Activated B cell treated with CpG ODN at 0.5 μM for 24 hours (primary cell): ENCODE measurements around the gene KCNMA1. TPM values are rescaled to one million over a fixed set of nuclear protein-coding genes. Genes with fewer than 3 reads are reported as not detected.

Experiments used
- ATAC-seq: fragments of 200-7000 bp; cut with Tn5 transposase; one replicate; pipeline ENCODE4 v1.10.0; 2021; ENCODE audit warnings: low read depth, mild to moderate bottlenecking, moderate library complexity
- CTCF ChIA-PET: fragments of 350-600 bp; sonication (Branson Sonifier 250); formaldehyde crosslinking; loops from one replicate; lab custom pipeline; 2021; ENCODE audit warnings: antibody characterized with exemption; lab: Charles Lee
- POLR2A ChIA-PET: fragments of 350-600 bp; sonication (Branson Sonifier 250); formaldehyde crosslinking; loops from one replicate; lab custom pipeline; 2021; ENCODE audit warnings: antibody characterized with exemption; lab: Charles Lee
- DNase-seq: peaks from one replicate; pipeline ENCODE4 v3.0.0; 2022
- H3K27ac Mint-ChIP-seq: one replicate; pipeline ENCODE4 v1.8.0; 2020; ENCODE audit warnings: mixed read lengths
- H3K27me3 Mint-ChIP-seq: one replicate; pipeline ENCODE4 v1.8.0; 2021; ENCODE audit warnings: mixed read lengths
- H3K36me3 Mint-ChIP-seq: one replicate; pipeline ENCODE4 v1.8.0; 2021; ENCODE audit warnings: low read depth, mixed read lengths
- H3K4me1 Mint-ChIP-seq: one replicate; pipeline ENCODE4 v1.8.0; 2021; ENCODE audit warnings: mixed read lengths
- H3K4me3 Mint-ChIP-seq: one replicate; pipeline ENCODE4 v1.8.0; 2020; ENCODE audit warnings: mild to moderate bottlenecking, mixed read lengths
- H3K9me3 Mint-ChIP-seq: one replicate; pipeline ENCODE4 v1.8.0; 2020; ENCODE audit warnings: mixed read lengths
- CTCF ChIP-seq: fragments of 200-600 bp; IDR thresholded peaks from one replicate; pipeline ENCODE4 v1.8.0; 2022; ENCODE audit warnings: antibody characterized with exemption, mild to moderate bottlenecking
- intact Hi-C: fragments of 100-400 bp; cut with micrococcal nuclease; formaldehyde crosslinking; loops from one replicate; pipeline ENCODE4 v1.15.1; 2024
- total RNA-seq: library from RNA; stranded (reverse); gene quantifications from 2 replicates; pipeline ENCODE4 v1.2.3, GENCODE V29; 2022

Gene KCNMA1
- total RNA-seq, 1 donor from 2014 or later, result 3.7 TPM

- Mint-ChIP-seq H3K27me3 (peaks cover 1% of the 10 kb centered on the region), H3K4me1 (no peaks in the 10 kb centered on the region), H3K9me3 (no peaks in the 10 kb centered on the region), H3K27ac (no peak overlapping the region), H3K4me3 (no peak overlapping the region), H3K36me3 (no peaks in the 10 kb centered on the region)
- CTCF ChIA-PET, result no interaction called here
- intact Hi-C loops, result no loop called here
- POLR2A ChIA-PET, result no interaction called here
- DNase-seq (no peak), ATAC-seq (no peak)
- TF ChIP-seq CTCF, result no peak
These were observed 506.4 kb downstream of the KCNMA1 start for GRCh38 chr10:77131214-77131613.

GRCh38 chr10:77127243-77127642 is 510.4 kb downstream of the KCNMA1 start:
- ATAC-seq (no peak), DNase-seq (no peak)
- no peak for TF ChIP-seq CTCF
- Mint-ChIP-seq H3K4me1 (no peaks in the 10 kb centered on the region), H3K4me3 (no peak overlapping the region), H3K9me3 (no peaks in the 10 kb centered on the region), H3K36me3 (no peaks in the 10 kb centered on the region), H3K27me3 (peaks cover 1% of the 10 kb centered on the region), H3K27ac (no peak overlapping the region)
- intact Hi-C loops, result no loop called here
- ChIA-PET POLR2A (no interaction called here), CTCF (interaction anchor here (1.5 kb wide), 1 partner anchor 17 kb away, joined by 5 read pairs; no protein-coding TSS in a partner anchor)

GRCh38 chr10:77125231-77125630 is 512.4 kb downstream of the KCNMA1 start:
- Mint-ChIP-seq H3K27me3 (no peaks in the 10 kb centered on the region), H3K36me3 (no peaks in the 10 kb centered on the region), H3K9me3 (no peaks in the 10 kb centered on the region), H3K4me1 (no peaks in the 10 kb centered on the region), H3K4me3 (no peak overlapping the region), H3K27ac (no peak overlapping the region)
- DNase-seq (no peak), ATAC-seq (no peak)
- intact Hi-C loops, result no loop called here
- POLR2A ChIA-PET, result no interaction called here
- TF ChIP-seq CTCF, result no peak
- CTCF ChIA-PET, result no interaction called here

- Mint-ChIP-seq H3K27me3 (no peaks in the 10 kb centered on the region), H3K4me1 (no peaks in the 10 kb centered on the region), H3K4me3 (no peak overlapping the region), H3K9me3 (no peaks in the 10 kb centered on the region), H3K27ac (no peak overlapping the region), H3K36me3 (no peaks in the 10 kb centered on the region)
- no peak for DNase-seq
- TF ChIP-seq CTCF, result no peak
- POLR2A ChIA-PET, result no interaction called here
- CTCF ChIA-PET, result no interaction called here
- no peak for ATAC-seq
- intact Hi-C loops, result no loop called here
These were observed 514.3 kb downstream of the KCNMA1 start for GRCh38 chr10:77123330-77123729.

- ATAC-seq (no peak), DNase-seq (no peak)
- ChIA-PET CTCF (no interaction called here), POLR2A (no interaction called here)
- Mint-ChIP-seq H3K27me3 (no peaks in the 10 kb centered on the region), H3K4me1 (no peaks in the 10 kb centered on the region), H3K9me3 (no peaks in the 10 kb centered on the region), H3K27ac (no peak overlapping the region), H3K36me3 (no peaks in the 10 kb centered on the region), H3K4me3 (no peak overlapping the region)
- no peak for TF ChIP-seq CTCF
- intact Hi-C loops, result no loop called here
These were observed 515.8 kb downstream of the KCNMA1 start for GRCh38 chr10:77121829-77122228.
